H9 (cell line): Measurements from ENCODE around the gene TCP11L1. TPM values are rescaled to one million over a fixed set of nuclear protein-coding genes. Genes with fewer than 3 reads are reported as not detected.

Experiments used
- DNase-seq: peaks from one replicate; pipeline ENCODE4 v3.0.0-alpha.2; 2017
- H2AFZ ChIP-seq: one replicate; pipeline ENCODE4 v1.6.1; 2013; ENCODE audit warnings: mild to moderate bottlenecking, low read length, control low read depth, moderate library complexity
- H2AK5ac ChIP-seq: 2 replicates; pipeline ENCODE4 v1.6.1; 2013; ENCODE audit warnings: low read length, control low read depth, mixed read lengths; ENCODE audit not compliant: insufficient read length
- H2BK120ac ChIP-seq: one replicate; pipeline ENCODE4 v1.6.1; 2013; ENCODE audit warnings: low read depth, mild to moderate bottlenecking, low read length, control low read depth, inconsistent platforms; ENCODE audit not compliant: poor library complexity, severe bottlenecking
- H2BK12ac ChIP-seq: 2 replicates; pipeline ENCODE4 v1.6.1; 2013; ENCODE audit warnings: low read length, control low read depth, mixed read lengths, low read depth; ENCODE audit not compliant: insufficient read length
- H2BK15ac ChIP-seq: 2 replicates; pipeline ENCODE4 v1.6.1; 2013; ENCODE audit warnings: low read depth, low read length, control low read depth
- H2BK20ac ChIP-seq: one replicate; pipeline ENCODE4 v1.6.1; 2013; ENCODE audit warnings: low read depth, mild to moderate bottlenecking, low read length, control low read depth, inconsistent platforms; ENCODE audit not compliant: poor library complexity, severe bottlenecking
- H2BK5ac ChIP-seq: 2 replicates; pipeline ENCODE4 v1.6.1; 2013; ENCODE audit warnings: low read length, control low read depth, mixed read lengths; ENCODE audit not compliant: insufficient read length
- H3K14ac ChIP-seq: 2 replicates; pipeline ENCODE4 v1.6.1; 2013; ENCODE audit warnings: low read length, control low read depth; ENCODE audit not compliant: insufficient read depth
- H3K18ac ChIP-seq: 2 replicates; pipeline ENCODE4 v1.6.1; 2013; ENCODE audit warnings: low read depth, mild to moderate bottlenecking, mixed read lengths, low read length, control low read depth; ENCODE audit not compliant: insufficient read length
- H3K23ac ChIP-seq: 2 replicates; pipeline ENCODE4 v1.6.1; 2013; ENCODE audit warnings: low read length, control low read depth, mixed read lengths, low read depth; ENCODE audit not compliant: insufficient read length
- H3K23me2 ChIP-seq: 2 replicates; pipeline ENCODE4 v1.6.1; 2013; ENCODE audit warnings: low read depth, mild to moderate bottlenecking, mixed read lengths, low read length, control low read depth; ENCODE audit not compliant: insufficient read length, poor library complexity, severe bottlenecking
- H3K27ac ChIP-seq: 2 replicates; pipeline ENCODE4 v1.5.1; 2013; ENCODE audit warnings: low read length, control low read depth, mixed read lengths, low read depth; ENCODE audit not compliant: insufficient read length
- H3K27me3 ChIP-seq: 2 replicates; pipeline ENCODE4 v1.6.1; 2013; ENCODE audit warnings: low read length, control low read depth, inconsistent platforms; ENCODE audit not compliant: insufficient read depth
- H3K4ac ChIP-seq: 2 replicates; pipeline ENCODE4 v1.6.1; 2013; ENCODE audit warnings: low read depth, mild to moderate bottlenecking, control low read depth, inconsistent platforms, low read length, moderate library complexity
- H3K4me1 ChIP-seq: 2 replicates; pipeline ENCODE4 v1.6.1; 2013; ENCODE audit warnings: low read length, control low read depth, inconsistent platforms; ENCODE audit not compliant: insufficient read depth
- H3K4me2 ChIP-seq: 2 replicates; pipeline ENCODE4 v1.6.1; 2013; ENCODE audit warnings: low read length, control low read depth, mixed read lengths; ENCODE audit not compliant: insufficient read length, insufficient read depth
- H3K56ac ChIP-seq: 2 replicates; pipeline ENCODE4 v1.6.1; 2013; ENCODE audit warnings: low read depth, mild to moderate bottlenecking, mixed read lengths, low read length, control low read depth; ENCODE audit not compliant: insufficient read length
- H3K79me1 ChIP-seq: 2 replicates; pipeline ENCODE4 v1.6.1; 2013; ENCODE audit warnings: low read depth, mild to moderate bottlenecking, moderate library complexity, low read length, control low read depth, inconsistent platforms; ENCODE audit not compliant: insufficient read depth, poor library complexity, severe bottlenecking
- H3K79me2 ChIP-seq: 2 replicates; pipeline ENCODE4 v1.6.1; 2013; ENCODE audit warnings: low read length, control low read depth, inconsistent platforms; ENCODE audit not compliant: insufficient read depth
- H3K9ac ChIP-seq: 2 replicates; pipeline ENCODE4 v1.6.1; 2013; ENCODE audit warnings: low read length, control low read depth, mixed read lengths; ENCODE audit not compliant: insufficient read length; ENCODE audit errors: extremely low read depth
- H3K9me3 ChIP-seq: one replicate; pipeline ENCODE4 v1.6.1; 2013; ENCODE audit warnings: low read depth, low read length, inconsistent platforms; ENCODE audit not compliant: control insufficient read depth
- H3T11ph ChIP-seq: one replicate; pipeline ENCODE4 v1.6.1; 2013; ENCODE audit warnings: mild to moderate bottlenecking, low read length, control low read depth, inconsistent platforms
- H4K20me1 ChIP-seq: one replicate; pipeline ENCODE4 v1.6.1; 2013; ENCODE audit not compliant: control insufficient read depth, insufficient read length, insufficient read depth
- H4K5ac ChIP-seq: 2 replicates; pipeline ENCODE4 v1.6.1; 2013; ENCODE audit warnings: low read depth, mild to moderate bottlenecking, mixed read lengths, low read length, control low read depth; ENCODE audit not compliant: insufficient read length
- H4K8ac ChIP-seq: replicated peaks from 2 replicates; pipeline ENCODE4 v1.6.1; 2013; ENCODE audit warnings: low read length, control low read depth, mixed read lengths, low read depth; ENCODE audit not compliant: insufficient read length
- H4K91ac ChIP-seq: 2 replicates; pipeline ENCODE4 v1.6.1; 2013; ENCODE audit warnings: low read depth, mild to moderate bottlenecking, moderate library complexity, mixed read lengths, low read length, control low read depth; ENCODE audit not compliant: insufficient read length
- H3K27ac Mint-ChIP-seq, 3 experiments: 2 replicates in 2 of 3; 3 replicates in 1 of 3; pipeline ENCODE4 v1.8.0; 2020 to 2021; ENCODE audit warnings: mixed read lengths in 3 of 3, mild to moderate bottlenecking in 1 of 3, moderate library complexity in 1 of 3
- H3K27me3 Mint-ChIP-seq: 2 replicates; pipeline ENCODE4 v1.8.0; 2021; ENCODE audit warnings: low read depth, mild to moderate bottlenecking, moderate library complexity, mixed read lengths
- H3K36me3 Mint-ChIP-seq, 3 experiments: 2 replicates in 2 of 3; 3 replicates in 1 of 3; pipeline ENCODE4 v1.8.0; 2020 to 2021; ENCODE audit warnings: low read depth in 3 of 3, mixed read lengths in 3 of 3; ENCODE audit not compliant: insufficient read depth in 1 of 3
- H3K4me1 Mint-ChIP-seq, 2 experiments: 2 replicates each; pipeline ENCODE4 v1.8.0; 2020; ENCODE audit warnings: mixed read lengths in 2 of 2
- H3K4me3 Mint-ChIP-seq, 2 experiments: 2 replicates in 1 of 2; 3 replicates in 1 of 2; pipeline ENCODE4 v1.8.0; 2020 to 2021; ENCODE audit warnings: mild to moderate bottlenecking in 2 of 2, mixed read lengths in 2 of 2, moderate library complexity in 1 of 2
- H3K9me3 Mint-ChIP-seq, 2 experiments: 2 replicates in 1 of 2; 3 replicates in 1 of 2; pipeline ENCODE4 v1.8.0; 2020; ENCODE audit warnings: mild to moderate bottlenecking in 2 of 2, mixed read lengths in 2 of 2, moderate library complexity in 1 of 2
- WGBS: extraction: QIAGEN DNeasy Blood & Tissue Kit; methylation state at CpG from one replicate; pipeline ENCODE4 v1.1.7; 2013; ENCODE audit warnings: missing lambda C conversion rate, low lambda C conversion rate, mixed read lengths; ENCODE audit not compliant: insufficient read length; ENCODE audit errors: extremely low coverage; 5-methylcytosine and 5-hydroxymethylcytosine counted together
- total RNA-seq: library from RNA; stranded (reverse); gene quantifications from 2 replicates; pipeline ENCODE4 v1.2.1, GENCODE V29; 2021
- TF ChIP-seq, protein P1 (sequence below): fragments of 200-600 bp; sonication (generic); conservative IDR thresholded peaks from 3 replicates; pipeline ENCODE4 v1.8.0; 2021; ENCODE audit warnings: antibody characterized with exemption, mild to moderate bottlenecking

TCP11L1 gene
- total RNA-seq, 1 experiment from 2014 or later: 20.3 TPM

DNA sequence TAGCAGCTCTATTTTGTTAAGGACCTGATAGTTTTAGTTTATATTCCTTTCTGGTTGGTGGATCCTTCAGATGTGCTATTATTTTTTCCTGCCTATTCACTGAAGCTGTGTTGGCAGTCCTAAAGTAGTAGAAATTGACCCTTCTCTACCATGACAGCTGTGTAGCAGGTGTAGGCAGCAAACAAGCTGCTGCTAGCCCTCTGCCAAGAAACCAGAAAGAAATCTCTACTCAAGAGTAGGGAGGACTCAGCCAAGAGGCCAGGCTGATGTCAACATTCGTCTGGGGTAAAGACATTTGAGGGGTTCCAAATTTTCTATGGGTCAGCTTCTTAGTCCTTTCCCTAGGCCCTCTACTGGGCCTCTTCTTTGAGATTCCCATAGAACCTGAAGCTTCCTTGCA is 70.7 kb downstream of the TCP11L1 start:
- Histone ChIP-seq H4K91ac (no peak overlapping the region), H3K23ac (no peak overlapping the region), H3K4me2 (no peak overlapping the region), H4K5ac (no peak overlapping the region), H2BK15ac (no peak overlapping the region), H2AFZ (no peak overlapping the region), H3K9ac (no peak overlapping the region), H3K4me1 (no peaks in the 10 kb centered on the region), H3K4ac (no peak overlapping the region), H3K56ac (no peak overlapping the region), H3K23me2 (no peaks in the 10 kb centered on the region), H3K14ac (no peak overlapping the region), H3K27me3 (no peaks in the 10 kb centered on the region), H2BK120ac (no peak overlapping the region), H3K79me2 (no peaks in the 10 kb centered on the region), H2AK5ac (no peak overlapping the region), H2BK20ac (no peak overlapping the region), H2BK12ac (no peak overlapping the region), H3K9me3 (no peaks in the 10 kb centered on the region), H4K8ac (no peak overlapping the region), H3K27ac (no peak overlapping the region), H3K18ac (no peak overlapping the region), H4K20me1 (no peaks in the 10 kb centered on the region), H3T11ph (no peak overlapping the region), H2BK5ac (no peak overlapping the region), H3K79me1 (no peaks in the 10 kb centered on the region)
- Mint-ChIP-seq H3K9me3 (no peaks in the 10 kb centered on the region), H3K4me1 (no peaks in the 10 kb centered on the region), H3K27ac (no peak overlapping the region), H3K27me3 (no peaks in the 10 kb centered on the region), H3K4me3 (no peak overlapping the region), H3K36me3 (peaks cover 6 to 19% (median 10%) of the 10 kb centered on the region in 3 experiments; a peak in 5 of 7 replicates)
- no peak for DNase-seq
- TF ChIP-seq, protein P1, sequence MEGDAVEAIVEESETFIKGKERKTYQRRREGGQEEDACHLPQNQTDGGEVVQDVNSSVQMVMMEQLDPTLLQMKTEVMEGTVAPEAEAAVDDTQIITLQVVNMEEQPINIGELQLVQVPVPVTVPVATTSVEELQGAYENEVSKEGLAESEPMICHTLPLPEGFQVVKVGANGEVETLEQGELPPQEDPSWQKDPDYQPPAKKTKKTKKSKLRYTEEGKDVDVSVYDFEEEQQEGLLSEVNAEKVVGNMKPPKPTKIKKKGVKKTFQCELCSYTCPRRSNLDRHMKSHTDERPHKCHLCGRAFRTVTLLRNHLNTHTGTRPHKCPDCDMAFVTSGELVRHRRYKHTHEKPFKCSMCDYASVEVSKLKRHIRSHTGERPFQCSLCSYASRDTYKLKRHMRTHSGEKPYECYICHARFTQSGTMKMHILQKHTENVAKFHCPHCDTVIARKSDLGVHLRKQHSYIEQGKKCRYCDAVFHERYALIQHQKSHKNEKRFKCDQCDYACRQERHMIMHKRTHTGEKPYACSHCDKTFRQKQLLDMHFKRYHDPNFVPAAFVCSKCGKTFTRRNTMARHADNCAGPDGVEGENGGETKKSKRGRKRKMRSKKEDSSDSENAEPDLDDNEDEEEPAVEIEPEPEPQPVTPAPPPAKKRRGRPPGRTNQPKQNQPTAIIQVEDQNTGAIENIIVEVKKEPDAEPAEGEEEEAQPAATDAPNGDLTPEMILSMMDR: no peak
- no CpG with 5 or more reads among the region's 1 CpG for WGBS
